Astrocyte of the spinal cord (primary cell): ENCODE measurements around the gene RITA1.

Experiments
- DNase-seq: peaks from one replicate; pipeline ENCODE4 v3.0.0; 2011; ENCODE audit warnings: low read depth, low spot score
- H3K4me3 ChIP-seq: 2 replicates; pipeline ENCODE4 v1.5.1; 2011; ENCODE audit warnings: low read depth, mild to moderate bottlenecking, low read length, moderate library complexity
- in situ Hi-C: cut with HindIII; loops from 2 replicates; pipeline ENCODE4 v1.10.0; 2017; ENCODE audit warnings: low sequenced_read_pairs
- TF ChIP-seq, protein P1 (sequence below): IDR thresholded peaks from 2 replicates; pipeline ENCODE4 v1.5.1; 2012; ENCODE audit warnings: low read depth, mild to moderate bottlenecking, low read length, inconsistent platforms

The RITA1 gene

DNA sequence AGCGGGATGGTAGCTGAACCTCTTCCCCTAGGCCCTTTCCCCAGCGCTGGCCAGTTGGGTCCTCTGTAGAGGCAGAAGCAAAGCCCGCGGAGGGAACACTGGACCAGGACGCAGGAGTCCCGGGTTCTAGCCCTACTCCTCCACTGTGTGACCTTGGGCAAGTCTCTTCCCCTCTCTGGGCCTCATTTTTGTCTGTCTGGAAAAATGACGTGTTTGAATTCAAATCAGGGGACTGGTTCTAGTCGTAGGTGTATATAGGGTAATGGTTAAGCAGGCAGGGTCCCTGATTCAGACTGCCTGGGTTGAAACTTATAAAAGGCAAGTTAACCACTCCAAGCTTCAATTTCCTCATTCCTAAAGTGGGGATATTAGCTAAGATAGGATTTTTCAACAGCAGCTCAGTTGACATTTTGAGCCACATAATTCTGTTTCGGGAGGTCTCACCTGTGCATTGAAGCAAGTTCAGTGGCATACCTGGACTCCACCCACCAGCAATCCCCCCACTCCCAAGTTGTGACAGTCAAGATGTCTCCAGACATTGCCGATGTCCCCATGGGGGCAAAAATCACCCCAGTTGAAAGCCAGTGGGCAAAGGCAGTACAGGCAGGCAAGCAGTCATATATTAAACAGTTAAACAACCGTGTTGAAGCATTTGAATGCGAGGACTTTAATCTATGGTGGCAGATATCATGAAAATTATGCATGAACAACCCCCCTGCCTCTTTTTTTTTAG, 36.6 kb downstream of the RITA1 start:
- peak overlapping the region; percentile 87 for H3K4me3 ChIP-seq
- in situ Hi-C loops, result no loop called here
- TF ChIP-seq, protein P1, sequence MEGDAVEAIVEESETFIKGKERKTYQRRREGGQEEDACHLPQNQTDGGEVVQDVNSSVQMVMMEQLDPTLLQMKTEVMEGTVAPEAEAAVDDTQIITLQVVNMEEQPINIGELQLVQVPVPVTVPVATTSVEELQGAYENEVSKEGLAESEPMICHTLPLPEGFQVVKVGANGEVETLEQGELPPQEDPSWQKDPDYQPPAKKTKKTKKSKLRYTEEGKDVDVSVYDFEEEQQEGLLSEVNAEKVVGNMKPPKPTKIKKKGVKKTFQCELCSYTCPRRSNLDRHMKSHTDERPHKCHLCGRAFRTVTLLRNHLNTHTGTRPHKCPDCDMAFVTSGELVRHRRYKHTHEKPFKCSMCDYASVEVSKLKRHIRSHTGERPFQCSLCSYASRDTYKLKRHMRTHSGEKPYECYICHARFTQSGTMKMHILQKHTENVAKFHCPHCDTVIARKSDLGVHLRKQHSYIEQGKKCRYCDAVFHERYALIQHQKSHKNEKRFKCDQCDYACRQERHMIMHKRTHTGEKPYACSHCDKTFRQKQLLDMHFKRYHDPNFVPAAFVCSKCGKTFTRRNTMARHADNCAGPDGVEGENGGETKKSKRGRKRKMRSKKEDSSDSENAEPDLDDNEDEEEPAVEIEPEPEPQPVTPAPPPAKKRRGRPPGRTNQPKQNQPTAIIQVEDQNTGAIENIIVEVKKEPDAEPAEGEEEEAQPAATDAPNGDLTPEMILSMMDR, result no peak
- DNase-seq, result no peak

GRCh38 chr12:113222730-113223531, 37.4 kb downstream of the RITA1 start:
- in situ Hi-C loops, result no loop called here
- peak overlapping the region; percentile 87 for H3K4me3 ChIP-seq
- DNase-seq, result peak; percentile 91
- TF ChIP-seq, protein P1, result no peak

DNA sequence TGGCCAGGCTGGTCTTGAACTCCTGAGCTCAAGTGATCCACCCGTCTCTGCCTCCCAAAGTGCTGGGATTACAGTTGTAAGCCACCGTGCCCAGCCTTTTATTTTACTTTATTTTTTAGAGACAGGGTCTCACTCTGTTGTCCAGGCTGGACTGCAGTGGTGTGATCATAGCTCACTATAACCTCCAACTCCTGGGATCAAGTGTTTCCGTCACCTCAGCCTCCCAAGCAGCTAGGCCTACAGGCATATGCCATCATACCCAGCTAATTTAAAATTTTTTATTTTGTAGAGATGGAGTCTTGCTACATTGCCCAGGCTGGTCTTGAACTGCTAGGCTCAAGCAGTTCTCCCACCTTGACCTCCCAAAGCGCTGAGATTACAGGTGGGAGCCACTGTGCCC, 39.4 kb downstream of the RITA1 start:
- TF ChIP-seq, protein P1, result no peak
- H3K4me3 ChIP-seq, result no peak overlapping the region
- DNase-seq, result no peak
- in situ Hi-C loops, result no loop called here

GRCh38 chr12:113226696-113227568, 41.4 kb downstream of the RITA1 start:
- in situ Hi-C loops, result no loop called here

GRCh38 chr12:113227686-113228391, 42.3 kb downstream of the RITA1 start:
- DNase-seq, result no peak
- in situ Hi-C loops, result no loop called here
- TF ChIP-seq, protein P1, result no peak
- H3K4me3 ChIP-seq, result no peak overlapping the region

More at GRCh38 chr12:113226696-113227568, 41.4 kb downstream of the RITA1 start:
- no peak for DNase-seq
- H3K4me3 ChIP-seq, result no peak overlapping the region
- TF ChIP-seq, protein P1, result no peak
